HCT116 (cell line): ENCODE data around the gene EXOC4. TPM values are rescaled to one million over a fixed set of nuclear protein-coding genes. Genes with fewer than 3 reads are reported as not detected.

Experiments
- ATAC-seq: fragments of 200-7000 bp; cut with Tn5 transposase; 2 replicates; pipeline ENCODE4 v1.9.1; 2020; ENCODE audit warnings: mild to moderate bottlenecking, moderate library complexity
- BruUV-seq: library from RNA; stranded (reverse); fragments of 400-500 nt; replicated peaks from 2 replicates; lab custom pipeline; 2021; lab: Mats Ljungman, UMichigan
- CTCF ChIA-PET: fragments of 300-600 bp; sonication (Branson Sonifier 250); formaldehyde crosslinking; loops from one replicate; lab custom pipeline; 2021; ENCODE audit warnings: antibody characterized with exemption; lab: Charles Lee
- POLR2A ChIA-PET: fragments of 300-600, 350-600 bp; sonication (Branson Sonifier 250); formaldehyde crosslinking; loops from one replicate; lab custom pipeline; 2021; ENCODE audit warnings: antibody characterized with exemption; lab: Charles Lee
- RAD21 ChIA-PET, 2 experiments: fragments of 300-600 bp; sonication (Branson Sonifier 250); formaldehyde crosslinking; loops; one replicate each; lab custom pipeline; 2023; ENCODE audit warnings: low total read pairs in 2 of 2; ENCODE audit not compliant: uncharacterized antibody in 2 of 2, unreplicated experiment in 2 of 2, low non-redundant PET in 1 of 2; lab: Charles Lee
- DNase-seq: peaks from one replicate; pipeline ENCODE4 v3.0.0-alpha.2; 2010; ENCODE audit warnings: low read depth, low spot score
- H2AFZ ChIP-seq: fragments of 200-600 bp; shearing (Covaris generic), sonication (generic); 2 replicates; pipeline ENCODE4 v1.6.1; 2017; ENCODE audit warnings: low read depth, mixed run types, mixed read lengths, antibody characterized with exemption, low read length; ENCODE audit not compliant: poor library complexity, severe bottlenecking
- H3K27ac ChIP-seq: 2 replicates; pipeline ENCODE4 v1.5.1; 2012; ENCODE audit warnings: low read depth, low read length
- H3K27me3 ChIP-seq: fragments of 200-600 bp; sonication (generic); 2 replicates; pipeline ENCODE4 v1.6.1; 2016; ENCODE audit warnings: mixed run types, low read length, mixed read lengths; ENCODE audit not compliant: insufficient read depth
- H3K36me3 ChIP-seq, 2 experiments: fragments of 200-500 bp in 1 of 2; fragments of 200-600 bp in 1 of 2; sonication (Bioruptor generic) in 1 of 2; sonication (generic) in 1 of 2; 2 replicates each; pipeline versions ENCODE4 v1.5.1 to v1.6.1; 2014 to 2016; ENCODE audit warnings: low read length in 2 of 2, inconsistent platforms in 1 of 2, mixed read lengths in 1 of 2, mixed run types in 1 of 2; ENCODE audit not compliant: insufficient read depth in 2 of 2, control insufficient read depth in 1 of 2
- H3K4me1 ChIP-seq, 2 experiments: fragments of 200-600 bp in 1 of 2; sonication (generic) in 1 of 2; 2 replicates each; pipeline versions ENCODE4 v1.5.1 to v1.6.1; 2012 to 2017; ENCODE audit warnings: low read length in 2 of 2, inconsistent platforms in 1 of 2, mild to moderate bottlenecking in 1 of 2, mixed read lengths in 1 of 2, mixed run types in 1 of 2, moderate library complexity in 1 of 2; ENCODE audit not compliant: insufficient read depth in 2 of 2, control insufficient read depth in 1 of 2
- H3K4me2 ChIP-seq: fragments of 200-600 bp; sonication (generic); 2 replicates; pipeline ENCODE4 v1.6.1; 2017; ENCODE audit warnings: mixed run types, low read length, mixed read lengths
- H3K4me3 ChIP-seq, 2 experiments: fragments of 200-600 bp in 1 of 2; sonication (generic) in 1 of 2; replicated peaks in 1 of 2; 2 replicates each; pipeline ENCODE4 v1.5.1; 2011 to 2016; ENCODE audit warnings: low read length in 2 of 2, control low read depth in 1 of 2, low read depth in 1 of 2, mild to moderate bottlenecking in 1 of 2, mixed read lengths in 1 of 2, mixed run types in 1 of 2
- H3K79me2 ChIP-seq: fragments of 200-600 bp; sonication (generic); 2 replicates; pipeline ENCODE4 v1.6.1; 2017; ENCODE audit warnings: mild to moderate bottlenecking, mixed run types, low read length, moderate library complexity, mixed read lengths; ENCODE audit not compliant: insufficient read depth
- H3K9ac ChIP-seq: fragments of 200-600 bp; sonication (generic); 2 replicates; pipeline ENCODE4 v1.6.1; 2016; ENCODE audit warnings: low read length, mixed read lengths
- H3K9me2 ChIP-seq: fragments of 200-600 bp; sonication (generic), shearing (Covaris generic); 2 replicates; pipeline ENCODE4 v1.6.1; 2017; ENCODE audit warnings: mixed run types, mild to moderate bottlenecking, moderate library complexity; ENCODE audit not compliant: insufficient read depth
- H3K9me3 ChIP-seq, 2 experiments: fragments of 200-500 bp in 1 of 2; fragments of 200-600 bp in 1 of 2; sonication (Bioruptor generic) in 1 of 2; sonication (generic) in 1 of 2; 2 replicates each; pipeline ENCODE4 v1.6.1; 2014 to 2017; ENCODE audit warnings: low read length in 2 of 2, mixed read lengths in 2 of 2, inconsistent platforms in 1 of 2, low read depth in 1 of 2, mild to moderate bottlenecking in 1 of 2, mixed run types in 1 of 2, moderate library complexity in 1 of 2; ENCODE audit not compliant: control insufficient read depth in 1 of 2, insufficient read depth in 1 of 2
- H4K20me1 ChIP-seq: fragments of 200-600 bp; sonication (generic), shearing (Covaris generic); 2 replicates; pipeline ENCODE4 v1.6.1; 2017; ENCODE audit warnings: mixed run types, mild to moderate bottlenecking, moderate library complexity; ENCODE audit not compliant: insufficient read depth
- CBX3 ChIP-seq: IDR thresholded peaks from 2 replicates; pipeline ENCODE4 v1.6.1; 2012; ENCODE audit warnings: low read depth
- CEBPB ChIP-seq: IDR thresholded peaks from 2 replicates; pipeline ENCODE4 v1.6.1; 2012; ENCODE audit warnings: low read depth
- ELF1 ChIP-seq: IDR thresholded peaks from 2 replicates; pipeline ENCODE4 v1.6.1; 2012; ENCODE audit warnings: low read depth, borderline replicate concordance
- EZH2phosphoT487 ChIP-seq: fragments of 200-600 bp; IDR thresholded peaks from 2 replicates; pipeline ENCODE4 v1.6.1; 2018; ENCODE audit warnings: antibody characterized with exemption, borderline replicate concordance
- FOSL1 ChIP-seq: IDR thresholded peaks from 2 replicates; pipeline ENCODE4 v1.6.1; 2012; ENCODE audit warnings: low read depth
- JUND ChIP-seq: IDR thresholded peaks from 2 replicates; pipeline ENCODE4 v1.6.1; 2012
- RAD21 ChIP-seq: IDR thresholded peaks from 2 replicates; pipeline ENCODE4 v1.6.1; 2012; ENCODE audit warnings: low read depth, mild to moderate bottlenecking
- SIN3A ChIP-seq: IDR thresholded peaks from 2 replicates; pipeline ENCODE4 v1.6.1; 2012; ENCODE audit warnings: low read depth
- SP1 ChIP-seq: IDR thresholded peaks from 2 replicates; pipeline ENCODE4 v1.6.1; 2012; ENCODE audit warnings: low read depth
- TCF7L2 ChIP-seq: IDR thresholded peaks from 2 replicates; pipeline ENCODE4 v1.7.0; 2011; ENCODE audit warnings: borderline replicate concordance, inconsistent platforms; ENCODE audit not compliant: insufficient read depth, insufficient read length; ENCODE audit errors: extremely low read depth
- ZNF274 ChIP-seq: fragments of 200-500 bp; sonication (Bioruptor generic); IDR thresholded peaks from 2 replicates; pipeline ENCODE4 v1.6.1; 2014; ENCODE audit warnings: mild to moderate bottlenecking, low read depth, low read length, inconsistent platforms
- intact Hi-C: fragments of 100-400 bp; cut with micrococcal nuclease; formaldehyde crosslinking; loops from 2 replicates; pipeline ENCODE4 v1.10.0; 2022
- total RNA-seq: library from RNA; stranded (reverse); gene quantifications from one replicate; pipeline ENCODE4 v1.2.1, GENCODE V29; 2021; ENCODE audit not compliant: unreplicated experiment
- TF ChIP-seq, protein P1 (sequence below): IDR thresholded peaks from 2 replicates; pipeline ENCODE4 v1.6.1; 2012; ENCODE audit warnings: low read depth
- TF ChIP-seq, protein P2 (sequence below): IDR thresholded peaks from 2 replicates; pipeline ENCODE4 v1.6.1; 2012
- TF ChIP-seq, protein P3 (sequence below), 3 experiments: fragments of 200-600 bp in 1 of 3; sonication (generic) in 1 of 3; IDR thresholded peaks in 2 of 3; conservative IDR thresholded peaks in 1 of 3; 2 replicates each; pipeline ENCODE4 v1.5.1; 2012 to 2017; ENCODE audit warnings: low read depth in 2 of 3, low read length in 2 of 3, antibody characterized with exemption in 1 of 3, borderline replicate concordance in 1 of 3, control low read depth in 1 of 3, mild to moderate bottlenecking in 1 of 3, mixed read lengths in 1 of 3, mixed run types in 1 of 3, moderate library complexity in 1 of 3; ENCODE audit not compliant: insufficient read depth in 1 of 3

Gene EXOC4
- total RNA-seq, 1 experiment from 2014 or later, result 40.3 TPM

DNA sequence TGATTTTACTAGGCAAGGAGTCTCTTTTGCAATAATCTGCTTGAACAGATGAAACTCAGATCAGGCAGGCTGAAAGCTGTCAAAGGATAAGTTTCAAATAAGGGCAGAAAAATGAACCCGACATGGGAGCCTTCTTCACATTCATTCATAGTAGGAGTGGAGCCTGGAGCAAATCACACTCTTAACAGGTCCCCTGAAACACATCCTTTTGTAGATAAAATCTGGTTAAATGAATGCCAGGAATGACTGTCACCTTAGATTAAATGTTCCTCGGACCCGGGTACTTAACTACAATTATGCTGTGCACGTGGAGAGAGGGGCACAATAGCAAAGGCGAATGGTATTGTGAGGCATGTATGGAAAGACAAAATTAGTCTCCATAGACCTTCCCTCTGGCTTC is 529.6 kb downstream of the EXOC4 start:
- RAD21 ChIA-PET, result no interaction called here
- Histone ChIP-seq H3K4me1 (no peaks in the 10 kb centered on the region), H3K4me2 (no peak overlapping the region), H3K36me3 (no peaks in the 10 kb centered on the region), H2AFZ (no peak overlapping the region), H3K79me2 (no peaks in the 10 kb centered on the region), H3K27me3 (no peaks in the 10 kb centered on the region), H3K9ac (no peak overlapping the region), H3K27ac (no peak overlapping the region), H4K20me1 (no peaks in the 10 kb centered on the region), H3K4me3 (no peak overlapping the region), H3K9me2 (no peaks in the 10 kb centered on the region), H3K9me3 (no peaks in the 10 kb centered on the region)
- BruUV-seq, result no TSS peak
- intact Hi-C loops, result no loop called here
- POLR2A ChIA-PET, result no interaction called here
- ATAC-seq (no peak), DNase-seq (no peak)
- TF ChIP-seq SIN3A (no peak), SP1 (no peak), JUND (no peak), EZH2phosphoT487 (no peak), TCF7L2 (no peak), CBX3 (no peak), RAD21 (no peak), CEBPB (no peak), ELF1 (no peak), ZNF274 (no peak), FOSL1 (no peak)
- TF ChIP-seq, protein P1, sequence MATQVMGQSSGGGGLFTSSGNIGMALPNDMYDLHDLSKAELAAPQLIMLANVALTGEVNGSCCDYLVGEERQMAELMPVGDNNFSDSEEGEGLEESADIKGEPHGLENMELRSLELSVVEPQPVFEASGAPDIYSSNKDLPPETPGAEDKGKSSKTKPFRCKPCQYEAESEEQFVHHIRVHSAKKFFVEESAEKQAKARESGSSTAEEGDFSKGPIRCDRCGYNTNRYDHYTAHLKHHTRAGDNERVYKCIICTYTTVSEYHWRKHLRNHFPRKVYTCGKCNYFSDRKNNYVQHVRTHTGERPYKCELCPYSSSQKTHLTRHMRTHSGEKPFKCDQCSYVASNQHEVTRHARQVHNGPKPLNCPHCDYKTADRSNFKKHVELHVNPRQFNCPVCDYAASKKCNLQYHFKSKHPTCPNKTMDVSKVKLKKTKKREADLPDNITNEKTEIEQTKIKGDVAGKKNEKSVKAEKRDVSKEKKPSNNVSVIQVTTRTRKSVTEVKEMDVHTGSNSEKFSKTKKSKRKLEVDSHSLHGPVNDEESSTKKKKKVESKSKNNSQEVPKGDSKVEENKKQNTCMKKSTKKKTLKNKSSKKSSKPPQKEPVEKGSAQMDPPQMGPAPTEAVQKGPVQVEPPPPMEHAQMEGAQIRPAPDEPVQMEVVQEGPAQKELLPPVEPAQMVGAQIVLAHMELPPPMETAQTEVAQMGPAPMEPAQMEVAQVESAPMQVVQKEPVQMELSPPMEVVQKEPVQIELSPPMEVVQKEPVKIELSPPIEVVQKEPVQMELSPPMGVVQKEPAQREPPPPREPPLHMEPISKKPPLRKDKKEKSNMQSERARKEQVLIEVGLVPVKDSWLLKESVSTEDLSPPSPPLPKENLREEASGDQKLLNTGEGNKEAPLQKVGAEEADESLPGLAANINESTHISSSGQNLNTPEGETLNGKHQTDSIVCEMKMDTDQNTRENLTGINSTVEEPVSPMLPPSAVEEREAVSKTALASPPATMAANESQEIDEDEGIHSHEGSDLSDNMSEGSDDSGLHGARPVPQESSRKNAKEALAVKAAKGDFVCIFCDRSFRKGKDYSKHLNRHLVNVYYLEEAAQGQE, result no peak
- TF ChIP-seq, protein P2, sequence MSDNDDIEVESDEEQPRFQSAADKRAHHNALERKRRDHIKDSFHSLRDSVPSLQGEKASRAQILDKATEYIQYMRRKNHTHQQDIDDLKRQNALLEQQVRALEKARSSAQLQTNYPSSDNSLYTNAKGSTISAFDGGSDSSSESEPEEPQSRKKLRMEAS, result no peak
- TF ChIP-seq, protein P3, sequence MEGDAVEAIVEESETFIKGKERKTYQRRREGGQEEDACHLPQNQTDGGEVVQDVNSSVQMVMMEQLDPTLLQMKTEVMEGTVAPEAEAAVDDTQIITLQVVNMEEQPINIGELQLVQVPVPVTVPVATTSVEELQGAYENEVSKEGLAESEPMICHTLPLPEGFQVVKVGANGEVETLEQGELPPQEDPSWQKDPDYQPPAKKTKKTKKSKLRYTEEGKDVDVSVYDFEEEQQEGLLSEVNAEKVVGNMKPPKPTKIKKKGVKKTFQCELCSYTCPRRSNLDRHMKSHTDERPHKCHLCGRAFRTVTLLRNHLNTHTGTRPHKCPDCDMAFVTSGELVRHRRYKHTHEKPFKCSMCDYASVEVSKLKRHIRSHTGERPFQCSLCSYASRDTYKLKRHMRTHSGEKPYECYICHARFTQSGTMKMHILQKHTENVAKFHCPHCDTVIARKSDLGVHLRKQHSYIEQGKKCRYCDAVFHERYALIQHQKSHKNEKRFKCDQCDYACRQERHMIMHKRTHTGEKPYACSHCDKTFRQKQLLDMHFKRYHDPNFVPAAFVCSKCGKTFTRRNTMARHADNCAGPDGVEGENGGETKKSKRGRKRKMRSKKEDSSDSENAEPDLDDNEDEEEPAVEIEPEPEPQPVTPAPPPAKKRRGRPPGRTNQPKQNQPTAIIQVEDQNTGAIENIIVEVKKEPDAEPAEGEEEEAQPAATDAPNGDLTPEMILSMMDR (IDR thresholded peaks at IDR 0.05 in 2 of 3, conservative IDR thresholded peaks at IDR 0.05 in 1 of 3; ENCODE audit: borderline replicate concordance in 1 of 3, insufficient read depth in 1 of 3, low read depth in 2 of 3, low read length in 2 of 3), result no peak
- CTCF ChIA-PET, result no interaction called here
